Activated CD4-positive, alpha-beta memory T cell treated with anti-CD3 and anti-CD28 coated beads, Interleukin-2, amount 10 ng/mL, durations not matched to agents 7 days and 5 days (primary cell): ENCODE data around the gene CNTNAP2. TPM values are rescaled to one million over a fixed set of nuclear protein-coding genes. Genes with fewer than 3 reads are reported as not detected.

Source experiments
- CTCF ChIA-PET: fragments of 350-600 bp; sonication (Branson Sonifier 250); formaldehyde crosslinking; loops from one replicate; lab custom pipeline; 2021; ENCODE audit warnings: antibody characterized with exemption, inconsistent platforms; lab: Charles Lee
- POLR2A ChIA-PET: fragments of 350-600 bp; sonication (Branson Sonifier 250); formaldehyde crosslinking; loops from one replicate; lab custom pipeline; 2021; ENCODE audit warnings: antibody characterized with exemption; lab: Charles Lee
- DNase-seq: peaks from one replicate; pipeline ENCODE4 v3.0.0-alpha.2; 2020
- H3K27ac Mint-ChIP-seq: one replicate; pipeline ENCODE4 v1.8.0; 2021; ENCODE audit warnings: mild to moderate bottlenecking, mixed read lengths
- H3K27me3 Mint-ChIP-seq: one replicate; pipeline ENCODE4 v1.8.0; 2021; ENCODE audit warnings: mixed read lengths
- H3K36me3 Mint-ChIP-seq: one replicate; pipeline ENCODE4 v1.8.0; 2021; ENCODE audit warnings: low read depth, mixed read lengths
- H3K4me1 Mint-ChIP-seq: one replicate; pipeline ENCODE4 v1.8.0; 2021; ENCODE audit warnings: mixed read lengths
- H3K4me3 Mint-ChIP-seq: one replicate; pipeline ENCODE4 v1.8.0; 2021; ENCODE audit warnings: mild to moderate bottlenecking, mixed read lengths
- H3K9me3 Mint-ChIP-seq: one replicate; pipeline ENCODE4 v1.8.0; 2021; ENCODE audit warnings: mixed read lengths
- total RNA-seq, 2 experiments: library from RNA; stranded (reverse); gene quantifications; one replicate each; pipeline ENCODE4 v1.2.3, GENCODE V29; 2021

The CNTNAP2 gene
- total RNA-seq, 2 experiments from 2014 or later = not detected

- CTCF ChIA-PET = no interaction called here
- no peak for DNase-seq
- Mint-ChIP-seq H3K4me1 (no peaks in the 10 kb centered on the region), H3K27me3 (no peaks in the 10 kb centered on the region), H3K9me3 (peaks cover 8% of the 10 kb centered on the region), H3K27ac (no peak overlapping the region), H3K4me3 (no peak overlapping the region), H3K36me3 (no peaks in the 10 kb centered on the region)
- POLR2A ChIA-PET = no interaction called here
These were observed 1066.3 kb downstream of the CNTNAP2 start for GRCh38 chr7:147182874-147183273.

- Mint-ChIP-seq H3K9me3 (peaks cover 10% of the 10 kb centered on the region), H3K4me1 (no peaks in the 10 kb centered on the region), H3K36me3 (no peaks in the 10 kb centered on the region), H3K4me3 (no peak overlapping the region), H3K27ac (no peak overlapping the region), H3K27me3 (no peaks in the 10 kb centered on the region)
- CTCF ChIA-PET = no interaction called here
- POLR2A ChIA-PET = no interaction called here
- no peak for DNase-seq
These were observed 1066.7 kb downstream of the CNTNAP2 start for GRCh38 chr7:147183276-147183675.

GRCh38 chr7:147188467-147188866, 1071.9 kb downstream of the CNTNAP2 start:
- CTCF ChIA-PET = no interaction called here
- DNase-seq = no peak
- Mint-ChIP-seq H3K36me3 (no peaks in the 10 kb centered on the region), H3K4me1 (no peaks in the 10 kb centered on the region), H3K27me3 (no peaks in the 10 kb centered on the region), H3K4me3 (no peak overlapping the region), H3K27ac (no peak overlapping the region), H3K9me3 (peaks cover 16% of the 10 kb centered on the region)
- POLR2A ChIA-PET = no interaction called here

- Mint-ChIP-seq H3K9me3 (peaks cover 26% of the 10 kb centered on the region), H3K27ac (no peak overlapping the region), H3K36me3 (no peaks in the 10 kb centered on the region), H3K4me1 (no peaks in the 10 kb centered on the region), H3K27me3 (no peaks in the 10 kb centered on the region), H3K4me3 (no peak overlapping the region)
- ChIA-PET POLR2A (no interaction called here), CTCF (no interaction called here)
- no peak for DNase-seq
These were observed 1076.9 kb downstream of the CNTNAP2 start for GRCh38 chr7:147193476-147193875.

- H3K36me3 Mint-ChIP-seq = no peaks in the 10 kb centered on the region
- H3K27me3 Mint-ChIP-seq = no peaks in the 10 kb centered on the region
- CTCF ChIA-PET = no interaction called here
- POLR2A ChIA-PET = no interaction called here
- H3K9me3 Mint-ChIP-seq = peaks cover 21% of the 10 kb centered on the region
- H3K4me1 Mint-ChIP-seq = no peaks in the 10 kb centered on the region
- no peak overlapping the region for H3K4me3 Mint-ChIP-seq
- H3K27ac Mint-ChIP-seq = no peak overlapping the region
- no peak for DNase-seq
These were observed 1079.9 kb downstream of the CNTNAP2 start for GRCh38 chr7:147196481-147196880.

- Mint-ChIP-seq H3K4me1 (no peaks in the 10 kb centered on the region), H3K27ac (no peak overlapping the region), H3K36me3 (no peaks in the 10 kb centered on the region), H3K4me3 (no peak overlapping the region), H3K27me3 (no peaks in the 10 kb centered on the region), H3K9me3 (peaks cover 21% of the 10 kb centered on the region)
- CTCF ChIA-PET = no interaction called here
- POLR2A ChIA-PET = no interaction called here
- DNase-seq = no peak
These were observed 1080.4 kb downstream of the CNTNAP2 start for GRCh38 chr7:147197006-147197405.

GRCh38 chr7:147199868-147200267, 1083.3 kb downstream of the CNTNAP2 start:
- ChIA-PET CTCF (no interaction called here), POLR2A (no interaction called here)
- H3K27ac Mint-ChIP-seq = no peak overlapping the region
- peaks cover 17% of the 10 kb centered on the region for H3K9me3 Mint-ChIP-seq
- H3K36me3 Mint-ChIP-seq = no peaks in the 10 kb centered on the region
- DNase-seq = no peak
- no peaks in the 10 kb centered on the region for H3K27me3 Mint-ChIP-seq
- no peak overlapping the region for H3K4me3 Mint-ChIP-seq
- H3K4me1 Mint-ChIP-seq = no peaks in the 10 kb centered on the region

- H3K4me1 Mint-ChIP-seq = no peaks in the 10 kb centered on the region
- CTCF ChIA-PET = no interaction called here
- H3K4me3 Mint-ChIP-seq = no peak overlapping the region
- H3K27ac Mint-ChIP-seq = no peak overlapping the region
- no peaks in the 10 kb centered on the region for H3K36me3 Mint-ChIP-seq
- POLR2A ChIA-PET = no interaction called here
- H3K27me3 Mint-ChIP-seq = no peaks in the 10 kb centered on the region
- peaks cover 2% of the 10 kb centered on the region for H3K9me3 Mint-ChIP-seq
- no peak for DNase-seq
These were observed 1091.4 kb downstream of the CNTNAP2 start for GRCh38 chr7:147207988-147208387.

GRCh38 chr7:147231275-147231674, 1114.7 kb downstream of the CNTNAP2 start:
- Mint-ChIP-seq H3K4me3 (no peak overlapping the region), H3K27ac (no peak overlapping the region), H3K9me3 (peaks cover 20% of the 10 kb centered on the region), H3K27me3 (no peaks in the 10 kb centered on the region), H3K36me3 (no peaks in the 10 kb centered on the region), H3K4me1 (no peaks in the 10 kb centered on the region)
- POLR2A ChIA-PET = no interaction called here
- CTCF ChIA-PET = no interaction called here
- no peak for DNase-seq

- Mint-ChIP-seq H3K4me3 (no peak overlapping the region), H3K36me3 (no peaks in the 10 kb centered on the region), H3K27me3 (no peaks in the 10 kb centered on the region), H3K4me1 (no peaks in the 10 kb centered on the region), H3K9me3 (peaks cover 13% of the 10 kb centered on the region), H3K27ac (no peak overlapping the region)
- POLR2A ChIA-PET = no interaction called here
- DNase-seq = no peak
- CTCF ChIA-PET = no interaction called here
These were observed 1119.2 kb downstream of the CNTNAP2 start for GRCh38 chr7:147235645-147236382.

- peaks cover 5% of the 10 kb centered on the region for H3K9me3 Mint-ChIP-seq
- ChIA-PET CTCF (no interaction called here), POLR2A (no interaction called here)
- no peaks in the 10 kb centered on the region for H3K4me1 Mint-ChIP-seq
- H3K27ac Mint-ChIP-seq = no peak overlapping the region
- no peaks in the 10 kb centered on the region for H3K27me3 Mint-ChIP-seq
- no peaks in the 10 kb centered on the region for H3K36me3 Mint-ChIP-seq
- no peak for DNase-seq
- H3K4me3 Mint-ChIP-seq = no peak overlapping the region
These were observed 1123.9 kb downstream of the CNTNAP2 start for GRCh38 chr7:147240468-147240867.

- Mint-ChIP-seq H3K27me3 (no peaks in the 10 kb centered on the region), H3K36me3 (no peaks in the 10 kb centered on the region), H3K27ac (no peak overlapping the region), H3K4me3 (no peak overlapping the region), H3K9me3 (peaks cover 2% of the 10 kb centered on the region), H3K4me1 (no peaks in the 10 kb centered on the region)
- ChIA-PET CTCF (no interaction called here), POLR2A (no interaction called here)
- DNase-seq = no peak
These were observed 1128.7 kb downstream of the CNTNAP2 start for GRCh38 chr7:147245274-147245673.

- H3K27ac Mint-ChIP-seq = no peak overlapping the region
- H3K9me3 Mint-ChIP-seq = no peaks in the 10 kb centered on the region
- no peak for DNase-seq
- no peak overlapping the region for H3K4me3 Mint-ChIP-seq
- H3K27me3 Mint-ChIP-seq = no peaks in the 10 kb centered on the region
- POLR2A ChIA-PET = no interaction called here
- CTCF ChIA-PET = no interaction called here
- H3K36me3 Mint-ChIP-seq = no peaks in the 10 kb centered on the region
- H3K4me1 Mint-ChIP-seq = no peaks in the 10 kb centered on the region
These were observed 1133.4 kb downstream of the CNTNAP2 start for GRCh38 chr7:147249956-147250355.

- Mint-ChIP-seq H3K27ac (no peak overlapping the region), H3K4me3 (no peak overlapping the region), H3K36me3 (no peaks in the 10 kb centered on the region), H3K4me1 (no peaks in the 10 kb centered on the region), H3K27me3 (no peaks in the 10 kb centered on the region), H3K9me3 (peaks cover 5% of the 10 kb centered on the region)
- no peak for DNase-seq
- CTCF ChIA-PET = no interaction called here
- POLR2A ChIA-PET = no interaction called here
These were observed 1135.2 kb downstream of the CNTNAP2 start for GRCh38 chr7:147251751-147252325.
